HG03469 (cell line): ENCODE data around the gene SLC7A4.
"Not testable (repeated sequence)": the region's sequence is repeated elsewhere in the genome, so short reads cannot be mapped to it uniquely, and the experiment has no call there.

Experiments
- ATAC-seq: cut with Tn5 transposase; IDR thresholded peaks from one replicate; pipeline ENCODE4 v1.9.1; 2021; ENCODE audit warnings: mild to moderate bottlenecking, moderate library complexity, moderate number of reproducible peaks; ENCODE audit not compliant: unreplicated experiment

Gene SLC7A4, protein sequence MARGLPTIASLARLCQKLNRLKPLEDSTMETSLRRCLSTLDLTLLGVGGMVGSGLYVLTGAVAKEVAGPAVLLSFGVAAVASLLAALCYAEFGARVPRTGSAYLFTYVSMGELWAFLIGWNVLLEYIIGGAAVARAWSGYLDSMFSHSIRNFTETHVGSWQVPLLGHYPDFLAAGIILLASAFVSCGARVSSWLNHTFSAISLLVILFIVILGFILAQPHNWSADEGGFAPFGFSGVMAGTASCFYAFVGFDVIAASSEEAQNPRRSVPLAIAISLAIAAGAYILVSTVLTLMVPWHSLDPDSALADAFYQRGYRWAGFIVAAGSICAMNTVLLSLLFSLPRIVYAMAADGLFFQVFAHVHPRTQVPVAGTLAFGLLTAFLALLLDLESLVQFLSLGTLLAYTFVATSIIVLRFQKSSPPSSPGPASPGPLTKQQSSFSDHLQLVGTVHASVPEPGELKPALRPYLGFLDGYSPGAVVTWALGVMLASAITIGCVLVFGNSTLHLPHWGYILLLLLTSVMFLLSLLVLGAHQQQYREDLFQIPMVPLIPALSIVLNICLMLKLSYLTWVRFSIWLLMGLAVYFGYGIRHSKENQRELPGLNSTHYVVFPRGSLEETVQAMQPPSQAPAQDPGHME

DNA sequence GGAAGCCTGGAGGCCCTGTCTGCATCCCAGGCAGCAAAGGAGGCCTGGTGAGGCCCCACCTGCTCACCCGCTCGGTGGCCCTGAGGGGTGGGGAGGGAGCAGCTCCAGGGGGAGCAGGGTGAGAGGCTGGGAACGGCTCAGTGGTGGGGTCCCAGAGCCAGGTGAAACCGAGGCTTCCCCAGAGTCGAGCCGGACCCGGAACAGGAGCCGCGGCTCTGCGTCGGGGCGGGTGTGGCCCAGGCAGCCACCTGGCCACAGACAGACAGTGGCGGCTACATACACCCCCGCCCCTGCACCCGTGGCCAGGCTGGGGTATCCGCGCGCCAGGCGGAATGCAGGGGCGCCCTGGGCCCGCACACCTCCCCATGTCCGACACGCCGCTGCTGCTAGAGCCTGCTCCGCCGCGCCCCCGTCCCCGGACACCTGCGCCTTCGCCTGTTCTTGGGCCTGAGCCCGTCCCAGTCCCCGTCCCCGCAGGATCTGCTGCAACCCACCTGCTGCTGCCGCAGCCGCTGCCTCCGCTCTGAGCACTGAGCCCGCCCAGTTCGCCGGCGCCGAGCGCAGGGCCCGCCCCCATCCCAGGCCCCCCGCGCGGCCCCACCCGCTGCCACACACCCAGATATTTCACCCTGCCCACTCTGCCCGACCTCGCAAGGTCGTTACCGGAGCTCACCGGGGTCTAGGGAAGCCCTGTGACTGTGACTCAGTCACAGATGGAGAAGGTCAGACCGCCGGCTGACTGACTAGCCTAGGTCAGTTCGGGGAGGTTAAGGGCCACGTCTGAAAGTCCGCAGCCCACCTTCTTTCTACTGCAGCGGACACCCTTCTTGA lies at the start of gene SLC7A4:
Gene SLC7A4 (minus strand): TSS at position 525 of the 831 bp plus-strand sequence. CDS start 749 bp downstream, outside the sequence.
- ATAC-seq = no peak

DNA sequence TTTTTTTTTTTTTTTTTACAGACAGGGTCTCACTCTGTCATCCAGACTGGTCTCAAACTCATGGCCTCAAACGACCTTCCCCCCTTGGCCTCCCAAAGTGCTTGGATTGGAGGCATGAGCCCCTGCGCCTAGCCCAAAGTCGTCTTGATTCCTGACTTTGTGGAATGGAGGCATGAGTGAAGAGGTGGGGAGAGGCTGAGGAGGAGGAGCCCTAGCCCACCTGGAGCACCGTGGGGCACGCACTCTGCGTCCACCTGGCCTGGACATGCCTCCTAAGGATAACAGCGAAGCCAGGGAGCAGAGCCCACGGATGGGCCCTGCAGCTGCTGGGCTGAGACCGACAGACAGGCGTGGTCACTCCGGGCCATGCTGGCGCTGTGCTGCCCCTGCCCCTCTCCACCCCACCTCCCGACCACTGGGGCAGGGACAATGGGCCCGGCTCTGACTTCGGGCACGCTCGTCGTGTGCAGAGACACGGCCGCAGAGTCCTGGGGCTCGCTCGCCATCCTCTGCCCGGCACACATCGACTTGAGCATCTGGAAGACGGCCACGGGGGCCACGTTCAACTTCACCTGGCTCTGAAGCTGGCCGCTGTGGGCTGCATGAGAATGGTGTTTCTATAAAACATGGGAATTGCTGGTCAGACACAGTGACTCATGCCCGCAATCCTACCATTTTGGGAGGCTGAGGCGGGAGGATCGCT lies 48.2 kb upstream of the SLC7A4 start:
- no peak for ATAC-seq

DNA sequence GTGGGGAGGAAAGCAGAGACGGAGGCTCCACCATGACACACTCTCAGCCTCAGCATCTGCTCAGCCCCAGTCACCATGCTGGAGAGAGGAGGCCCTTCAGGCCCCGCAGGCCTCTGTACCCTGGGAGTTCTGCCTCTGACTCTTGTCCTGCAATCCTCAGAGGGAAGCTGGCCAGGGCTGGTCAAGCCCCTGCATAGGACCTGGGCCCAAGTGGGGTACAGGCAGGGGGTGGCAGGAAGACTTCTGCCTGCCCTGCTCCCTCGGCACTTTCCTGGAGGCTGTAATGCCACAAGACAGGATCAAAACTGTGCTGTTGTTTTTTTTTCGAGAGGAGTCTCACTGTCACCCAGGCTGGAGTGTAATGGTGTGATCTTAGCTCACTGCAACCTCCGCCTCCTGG lies 47.1 kb upstream of the SLC7A4 start:
- ATAC-seq = no peak

DNA sequence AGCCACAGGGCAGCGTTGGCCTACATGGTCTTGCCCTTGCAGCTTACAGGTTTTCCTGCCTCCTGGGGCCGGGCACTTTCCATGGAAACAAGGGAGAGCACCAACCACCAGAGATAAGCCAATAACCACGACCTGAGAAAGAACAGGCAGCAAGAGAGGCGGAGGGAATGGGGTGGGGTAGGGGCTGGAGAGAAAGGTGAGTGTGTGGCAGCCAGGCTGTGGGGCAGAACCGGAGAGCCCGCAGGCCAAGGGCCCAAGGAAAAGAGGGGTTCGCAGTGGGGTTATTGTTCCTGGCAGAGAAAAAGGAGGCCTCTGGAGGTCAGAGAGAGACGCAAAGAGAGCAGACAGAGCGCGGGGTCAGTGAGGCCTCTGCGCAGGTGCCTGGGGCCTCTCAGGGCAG lies 46.6 kb upstream of the SLC7A4 start:
- no peak for ATAC-seq

DNA sequence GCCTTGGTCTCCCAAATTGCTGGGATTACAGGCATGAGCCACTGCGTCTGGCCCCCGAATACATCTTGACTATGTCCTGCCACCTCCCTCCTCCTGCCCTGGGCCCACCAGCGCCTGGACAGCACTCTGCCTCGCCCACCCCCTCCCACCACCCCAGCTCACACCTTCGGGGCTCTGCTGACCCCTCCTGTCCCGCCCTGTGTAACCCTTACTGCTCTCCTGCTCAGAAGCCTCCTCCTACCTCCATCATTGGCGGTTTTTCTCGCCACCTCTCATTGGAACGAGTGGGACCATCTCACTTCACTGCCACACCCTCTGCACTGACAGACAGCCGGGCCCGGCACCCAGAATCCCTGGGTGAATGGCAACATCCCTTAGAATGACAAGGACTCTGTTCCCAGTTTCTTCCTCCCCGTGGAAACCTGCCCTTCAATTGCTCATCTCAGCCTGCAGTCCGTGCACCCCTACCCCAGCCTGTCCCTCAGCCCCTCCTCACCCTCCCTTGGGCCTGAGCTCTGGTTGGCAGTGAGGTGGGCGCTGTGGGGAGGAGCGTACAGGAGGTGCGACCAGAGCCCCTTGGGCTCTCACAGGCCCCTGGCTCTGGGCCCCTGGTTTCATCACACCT lies 45.6 kb upstream of the SLC7A4 start:
- no peak for ATAC-seq

DNA sequence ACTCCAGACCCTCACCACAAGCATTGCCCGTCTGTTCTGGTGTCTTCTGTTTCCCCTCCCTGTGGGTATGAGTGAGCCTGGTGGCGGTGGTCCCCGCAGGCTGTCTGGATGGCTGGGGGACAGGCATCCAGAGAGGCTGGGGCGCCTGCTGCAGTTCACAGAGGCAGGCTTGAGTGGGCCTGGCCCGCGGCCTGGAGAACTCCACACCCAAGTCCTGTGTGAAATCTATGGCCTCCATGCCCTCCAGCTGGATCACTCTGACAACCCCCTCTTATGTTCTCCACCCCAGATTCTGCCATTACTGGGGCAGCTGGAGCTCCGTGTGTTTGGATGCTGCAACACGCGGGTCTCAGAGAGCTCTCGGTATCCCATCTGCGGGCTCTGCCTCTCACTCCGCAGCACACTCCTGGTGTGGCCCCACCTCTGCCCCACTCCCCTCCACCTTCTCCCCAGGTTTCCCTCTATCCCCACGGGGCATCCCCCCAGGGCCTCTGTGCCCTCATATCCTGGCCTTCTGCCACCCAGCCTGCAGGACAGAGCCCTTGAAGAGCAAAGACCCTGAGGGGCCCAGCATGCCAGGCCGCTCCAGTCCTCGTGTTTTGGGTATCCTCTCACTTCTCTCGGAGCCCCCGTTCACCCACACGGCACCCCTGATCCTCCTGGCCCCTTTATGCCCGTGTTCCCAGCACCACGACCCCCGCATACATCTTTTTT lies 44.7 kb upstream of the SLC7A4 start:
- no peak for ATAC-seq

DNA sequence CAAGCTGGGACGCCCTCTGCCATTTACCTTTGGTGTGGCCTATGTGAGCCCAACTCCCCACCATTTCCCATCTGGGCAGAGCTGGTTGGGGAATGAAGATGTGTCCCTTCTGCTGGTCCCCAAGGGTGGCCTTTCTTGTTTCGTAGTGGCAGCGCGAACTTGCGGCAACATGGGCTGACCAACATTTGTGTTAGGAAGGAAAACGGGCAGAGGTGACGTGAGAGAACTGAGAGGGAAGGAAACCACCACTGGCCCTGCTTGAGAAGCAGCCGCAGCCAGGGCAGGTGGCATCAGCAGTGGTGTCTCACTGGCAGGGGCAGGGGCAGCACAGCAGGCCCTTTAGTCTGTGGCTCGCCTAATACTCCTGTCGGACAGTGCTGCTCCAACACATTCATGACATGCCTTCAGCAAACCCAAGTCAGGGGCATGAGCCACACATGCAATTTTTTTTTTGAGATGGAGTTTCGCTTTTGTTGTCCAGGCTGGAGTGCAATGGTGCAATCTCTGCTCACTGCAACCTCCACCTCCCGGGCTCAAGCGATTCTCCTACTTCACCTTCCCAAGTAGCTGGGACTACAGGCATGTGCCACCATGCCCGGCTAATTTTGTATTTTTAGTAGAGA lies 43.3 kb upstream of the SLC7A4 start:
- no peak for ATAC-seq

DNA sequence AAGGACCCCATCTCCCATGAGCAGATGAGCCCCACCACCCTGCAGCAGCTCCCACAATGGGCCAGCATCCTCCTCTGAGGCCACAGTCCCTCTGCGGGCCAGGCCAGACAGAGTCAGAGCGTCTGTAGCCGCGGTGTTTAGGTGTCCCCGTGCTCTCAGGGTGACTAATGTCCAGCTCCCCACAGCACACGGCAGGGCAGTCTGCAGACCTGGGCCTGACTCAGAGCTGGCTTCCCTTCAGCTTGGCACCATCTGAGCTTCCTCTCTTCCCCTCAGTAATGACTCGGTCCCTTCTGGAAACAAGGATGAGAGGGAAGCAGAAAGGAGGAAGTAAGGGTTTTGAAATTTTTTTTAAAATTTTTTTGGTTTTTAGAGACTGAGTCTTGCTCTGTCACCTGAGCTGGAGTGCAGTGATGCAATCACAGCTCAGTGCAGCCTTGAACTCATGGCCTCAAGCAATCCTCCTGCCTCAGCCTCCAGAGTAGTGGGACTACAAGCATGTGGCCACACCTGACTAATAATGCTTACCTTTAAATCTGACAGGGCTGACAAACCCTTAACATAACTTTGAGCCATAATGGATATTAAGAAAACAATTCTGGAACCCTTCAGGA lies 41.8 kb upstream of the SLC7A4 start:
- ATAC-seq = no peak

DNA sequence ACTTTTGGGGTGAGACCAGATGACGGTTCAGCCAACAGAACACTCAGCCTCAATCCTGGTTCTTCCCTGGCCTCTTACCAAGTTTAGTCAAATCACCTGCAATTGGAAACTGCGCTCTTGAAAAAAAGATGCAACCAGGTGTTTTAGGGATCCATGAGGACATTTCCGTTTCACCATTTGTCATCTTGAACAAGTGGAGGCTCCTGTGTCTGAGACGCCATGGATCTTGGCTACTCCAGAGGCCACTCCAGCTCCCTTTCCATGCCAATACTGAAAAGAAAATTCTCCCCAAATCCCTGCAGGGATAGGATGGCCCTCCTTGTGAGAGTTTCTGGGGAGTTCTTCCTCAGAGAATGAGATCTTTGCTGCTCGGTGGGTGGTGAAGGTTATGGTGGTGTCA lies 41.1 kb upstream of the SLC7A4 start:
- ATAC-seq = no peak

DNA sequence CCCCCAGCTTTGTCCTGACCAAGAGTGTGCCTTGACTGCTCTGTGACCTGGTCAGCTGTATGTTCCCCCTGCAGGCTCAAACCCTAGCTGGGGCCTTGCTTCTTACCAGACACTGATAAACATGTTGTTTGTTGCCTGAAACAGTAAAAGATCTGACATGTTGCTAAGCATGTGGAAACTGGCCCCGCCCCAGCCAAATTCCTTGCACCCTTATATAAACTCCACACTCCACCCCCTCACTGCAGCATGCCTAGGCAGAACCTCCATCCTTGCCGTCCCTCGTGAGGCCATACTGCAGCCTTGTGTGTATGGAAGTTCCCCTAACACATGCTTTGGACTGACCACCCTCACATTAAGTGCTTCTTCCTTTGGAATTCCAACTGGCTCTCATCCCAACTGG lies 40.7 kb upstream of the SLC7A4 start:
- no peak for ATAC-seq

DNA sequence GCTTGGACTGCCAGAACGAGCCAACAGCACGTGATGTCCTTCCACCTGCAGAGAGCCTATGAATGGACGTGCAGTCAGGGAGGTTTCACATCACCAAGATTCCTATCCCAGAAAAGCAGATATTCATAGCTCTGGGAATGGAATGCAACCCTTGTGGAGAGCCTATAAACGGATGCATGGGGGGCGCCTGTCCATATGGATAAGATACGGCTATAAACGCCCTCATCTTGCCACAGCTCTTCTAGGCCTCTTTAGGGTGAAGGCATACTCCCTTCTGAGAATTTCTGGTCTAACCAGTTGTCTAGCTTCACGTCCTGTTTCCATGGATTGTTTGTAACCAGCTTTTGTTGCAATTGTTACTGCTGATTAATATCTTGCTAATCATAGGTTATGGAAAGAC lies 39.4 kb upstream of the SLC7A4 start:
- not testable (repeated sequence) for ATAC-seq

DNA sequence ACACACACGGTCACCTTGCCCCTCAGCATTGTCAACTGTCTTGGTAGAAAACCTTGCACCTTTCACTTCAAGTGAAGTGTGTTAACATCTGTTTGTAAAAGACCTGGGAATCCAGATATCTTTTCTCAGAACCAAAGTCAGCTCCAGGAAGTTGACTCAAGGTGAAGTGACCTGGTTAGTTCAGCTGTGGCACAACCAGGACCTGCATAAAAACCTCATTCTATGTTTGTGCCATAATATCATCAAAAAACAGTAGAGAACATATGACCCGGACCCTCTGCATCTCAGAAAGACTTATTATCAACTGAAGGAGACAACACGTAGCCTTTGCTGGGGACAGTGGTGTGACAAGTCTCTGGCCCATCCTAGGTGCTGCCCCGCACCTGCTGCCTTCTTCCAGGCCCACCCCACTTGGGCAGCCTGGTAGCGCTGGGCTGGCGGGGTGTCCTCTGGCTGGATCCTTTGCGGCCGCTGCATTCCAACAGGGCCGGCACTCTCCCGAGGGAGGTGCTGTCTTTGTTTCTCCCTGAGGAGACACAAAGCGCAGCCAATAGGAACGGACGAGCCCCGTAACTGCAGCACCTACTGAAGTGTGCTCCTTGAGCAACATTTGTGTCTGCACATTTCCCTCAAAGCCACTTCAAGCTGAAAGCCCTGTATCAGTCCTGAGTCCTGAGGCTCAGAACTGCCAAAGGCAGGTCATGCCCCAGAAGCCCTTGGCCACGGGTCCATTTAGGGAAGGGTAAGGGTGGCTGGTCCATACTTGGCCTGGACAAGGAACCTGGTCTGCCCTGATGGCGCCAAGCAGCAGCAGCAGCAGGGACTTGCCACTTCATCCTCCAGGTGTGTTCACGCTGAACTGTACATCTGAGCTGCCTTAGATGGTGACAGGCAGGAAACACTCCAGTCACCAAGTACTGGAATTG lies 38.6 kb upstream of the SLC7A4 start:
- no peak for ATAC-seq

DNA sequence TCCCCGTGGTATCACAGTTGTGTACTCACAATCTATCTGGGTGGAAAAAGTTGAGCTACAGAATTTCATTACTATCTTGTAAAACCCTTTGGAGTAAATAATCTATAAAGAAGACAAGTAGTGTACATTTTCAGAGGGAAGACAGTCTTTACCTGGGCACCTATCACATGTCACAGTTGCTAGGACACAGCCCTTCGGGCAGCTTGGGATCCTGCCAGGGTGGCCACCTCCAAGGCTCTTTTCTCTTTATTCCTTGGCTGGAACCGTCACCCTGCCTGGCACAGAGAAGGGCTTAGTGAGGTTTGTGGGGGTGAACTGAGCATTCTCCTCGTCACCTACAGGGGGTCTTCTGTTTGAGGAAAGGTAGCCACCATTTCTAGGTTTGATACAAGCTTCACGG lies 37.0 kb upstream of the SLC7A4 start:
- ATAC-seq = no peak

DNA sequence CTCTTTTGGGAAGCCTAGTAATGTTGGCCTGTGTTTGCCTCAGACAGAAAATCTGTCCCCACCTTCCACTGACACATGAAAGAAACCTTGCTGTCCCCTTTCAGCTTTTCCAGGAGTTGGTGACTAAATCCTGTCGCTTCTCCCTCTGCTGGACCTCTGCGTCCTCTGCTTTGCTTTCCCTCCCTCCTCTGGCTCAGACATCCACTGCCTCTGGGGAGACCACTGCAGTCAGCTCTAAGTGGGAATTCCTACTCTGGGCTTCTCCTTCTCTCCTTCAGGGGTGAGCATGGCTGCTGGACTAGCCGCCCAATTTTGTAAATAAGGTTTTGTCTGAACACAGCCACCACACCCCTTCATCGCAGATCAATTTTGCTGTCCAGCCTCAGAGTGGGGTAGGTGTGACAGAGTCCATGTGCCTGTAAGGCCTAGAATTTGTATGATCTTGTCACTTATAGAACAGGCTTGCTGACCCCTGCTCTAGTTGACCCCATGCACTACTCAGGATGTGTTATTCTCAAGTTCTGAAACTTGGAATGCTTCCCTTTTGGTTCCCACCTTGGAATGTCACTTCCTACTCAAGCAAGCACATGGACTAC lies 36.4 kb upstream of the SLC7A4 start:
- ATAC-seq = no peak

DNA sequence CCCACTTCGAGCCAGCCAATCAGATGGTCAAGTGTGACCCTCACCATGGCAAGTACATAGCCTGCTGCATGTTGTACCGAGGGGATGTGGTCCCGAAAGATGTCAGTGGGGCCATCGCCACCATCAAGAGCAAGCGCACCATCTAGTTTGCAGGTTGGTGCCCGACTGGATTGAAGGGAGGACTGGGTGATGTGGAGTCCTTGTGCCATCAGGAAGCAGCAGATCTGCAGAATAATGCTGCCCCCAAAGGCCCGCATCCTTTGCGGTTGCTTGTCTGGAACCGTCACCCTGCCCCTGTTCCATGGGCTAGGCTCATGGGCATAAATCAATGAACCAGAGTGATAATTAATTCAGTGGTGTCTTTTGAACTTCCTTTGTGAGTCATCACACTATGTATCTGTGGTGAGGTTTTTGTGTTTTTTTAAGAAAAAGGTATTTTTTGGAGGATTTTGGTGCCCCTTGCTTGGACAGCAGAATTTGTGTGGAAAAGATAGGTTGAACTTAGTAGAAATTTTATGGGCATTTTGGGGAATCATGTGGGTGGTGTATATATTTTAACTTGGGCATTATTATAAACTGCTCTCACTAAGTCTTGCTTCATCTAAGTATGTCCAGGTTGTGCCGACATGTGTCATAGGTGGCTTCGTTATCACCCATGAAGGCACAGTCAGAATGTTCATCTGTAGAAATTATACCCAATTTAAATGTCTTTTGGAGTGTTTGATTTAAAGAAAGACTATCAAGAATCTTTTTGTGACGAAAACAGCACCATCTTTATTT lies 35.7 kb upstream of the SLC7A4 start:
- ATAC-seq = no peak

DNA sequence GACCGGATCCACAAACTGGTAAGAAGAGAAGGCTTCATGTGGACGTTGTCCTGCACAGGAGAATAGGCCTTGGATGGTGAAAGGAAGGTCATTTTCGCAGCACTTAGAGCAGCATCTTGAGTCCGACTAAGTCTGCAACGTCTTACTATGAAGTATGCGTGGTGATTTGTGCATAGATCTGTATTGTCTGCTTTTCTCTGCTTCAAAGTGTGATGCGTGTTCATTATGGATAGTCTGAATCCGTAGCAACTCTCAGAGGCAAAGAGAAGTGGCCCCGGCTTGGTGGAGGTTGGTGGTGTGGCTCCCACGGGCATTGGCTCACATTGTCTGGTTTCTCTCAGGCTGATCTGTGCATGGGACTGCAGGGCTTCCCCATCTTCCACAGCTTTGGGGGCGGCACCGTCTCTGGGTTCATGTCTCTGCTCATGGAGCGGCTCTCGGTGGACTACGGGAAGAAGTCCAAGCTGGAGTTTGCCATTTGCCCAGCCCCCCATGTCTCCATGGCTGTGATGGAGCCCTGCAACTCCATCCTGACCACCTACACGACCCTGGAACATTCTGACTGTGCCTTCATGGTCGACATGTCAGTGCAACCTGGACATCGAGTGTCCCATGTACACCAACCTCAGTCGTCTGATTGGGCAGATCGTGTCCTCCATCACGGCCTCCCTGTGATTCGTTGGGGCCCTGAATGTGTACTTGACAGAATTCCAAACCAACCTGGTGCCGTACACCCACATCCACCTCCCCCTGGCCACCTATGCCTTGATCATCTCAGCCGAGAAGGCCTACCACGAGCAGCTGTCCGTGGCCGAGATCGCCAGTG lies 34.9 kb upstream of the SLC7A4 start:
- ATAC-seq = no peak
